T-helper 9 cell (primary cell): ENCODE results near the gene CD248.

Source experiments
- DNase-seq: peaks from one replicate; pipeline ENCODE4 v3.0.0-alpha.2; 2020

CD248 gene

GRCh38 chr11:66340596-66341501 is 24.0 kb upstream of the CD248 start:
- no peak for DNase-seq

GRCh38 chr11:66339686-66340483 is 23.0 kb upstream of the CD248 start:
- DNase-seq: no peak

DNA sequence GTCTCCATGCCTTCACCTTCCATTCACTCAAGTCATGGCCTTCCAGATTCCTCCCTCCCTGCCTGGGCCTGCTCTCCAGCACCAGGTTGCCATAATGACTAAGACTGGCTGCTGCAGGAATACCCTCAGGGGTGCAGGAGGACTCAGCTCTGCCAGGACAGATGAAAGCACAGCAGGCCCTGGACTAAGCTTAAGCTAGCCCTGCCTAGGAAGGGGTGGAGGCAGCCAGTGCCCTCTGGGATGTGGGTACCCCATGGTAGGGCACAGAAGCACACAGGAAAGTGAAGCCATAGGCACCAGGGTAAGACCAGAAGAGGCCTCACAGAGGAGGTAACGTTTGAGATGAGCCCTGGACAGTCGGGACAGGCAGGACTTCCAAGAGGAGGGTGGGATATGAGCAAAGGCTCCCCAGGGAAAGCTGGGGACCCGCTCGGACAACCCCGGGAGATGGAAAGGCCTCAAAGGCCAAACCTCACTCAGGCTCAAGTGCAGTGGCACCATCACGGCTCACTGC is 22.4 kb upstream of the CD248 start:
- no peak for DNase-seq

GRCh38 chr11:66338276-66339161 is 21.7 kb upstream of the CD248 start:
- DNase-seq: no peak

- DNase-seq: no peak
Measured at GRCh38 chr11:66337103-66337899, 20.5 kb upstream of the CD248 start.

DNA sequence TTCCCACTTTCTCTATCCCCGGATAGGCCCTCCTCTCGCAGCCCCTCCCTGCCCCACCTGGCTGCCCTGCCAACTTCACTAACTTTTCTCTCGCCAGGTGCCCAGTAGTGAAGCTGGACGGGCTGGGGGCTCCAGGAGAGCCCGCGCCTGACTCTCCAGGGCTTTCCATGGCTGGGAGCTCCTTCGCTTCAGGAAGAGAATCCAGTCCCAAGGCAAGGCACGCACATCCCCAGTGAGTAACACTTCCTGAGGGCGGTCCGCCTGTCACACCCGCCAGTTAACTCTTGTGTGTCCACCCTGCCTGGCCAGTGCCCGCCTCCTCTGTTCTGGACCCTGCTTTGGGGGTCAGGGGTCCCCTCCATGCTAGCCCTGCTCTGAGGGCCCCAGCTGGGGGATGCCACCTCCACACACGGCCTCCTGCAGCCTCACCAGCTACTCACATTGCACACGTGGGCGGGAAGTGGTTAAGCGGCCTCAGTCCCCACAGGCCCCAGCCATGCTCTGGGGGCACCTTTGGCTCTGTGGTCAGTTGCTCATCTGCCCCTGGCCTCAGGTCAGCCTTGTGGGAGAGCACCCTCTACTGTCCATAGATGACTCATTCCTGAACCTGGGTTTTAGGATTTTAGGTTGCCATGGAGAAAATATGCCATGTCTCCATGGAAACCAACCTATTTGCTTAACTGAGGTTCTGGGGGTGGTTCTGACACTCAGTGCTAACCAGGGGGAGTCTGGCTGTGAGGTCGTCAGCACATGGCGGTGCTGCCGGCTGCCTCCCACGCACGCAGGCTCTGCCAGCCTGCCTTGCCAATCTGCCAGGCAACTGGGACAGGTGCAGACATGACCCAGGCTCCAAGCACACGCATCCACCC is 19.6 kb upstream of the CD248 start, which contains the start of gene RIN1:
RIN1 (minus strand) TSS at position 201 of the 869 bp plus-strand sequence; CDS start at position 169, 32 bp downstream.
- no peak for DNase-seq

GRCh38 chr11:66335531-66336233 is 18.8 kb upstream of the CD248 start:
- no peak for DNase-seq

DNA sequence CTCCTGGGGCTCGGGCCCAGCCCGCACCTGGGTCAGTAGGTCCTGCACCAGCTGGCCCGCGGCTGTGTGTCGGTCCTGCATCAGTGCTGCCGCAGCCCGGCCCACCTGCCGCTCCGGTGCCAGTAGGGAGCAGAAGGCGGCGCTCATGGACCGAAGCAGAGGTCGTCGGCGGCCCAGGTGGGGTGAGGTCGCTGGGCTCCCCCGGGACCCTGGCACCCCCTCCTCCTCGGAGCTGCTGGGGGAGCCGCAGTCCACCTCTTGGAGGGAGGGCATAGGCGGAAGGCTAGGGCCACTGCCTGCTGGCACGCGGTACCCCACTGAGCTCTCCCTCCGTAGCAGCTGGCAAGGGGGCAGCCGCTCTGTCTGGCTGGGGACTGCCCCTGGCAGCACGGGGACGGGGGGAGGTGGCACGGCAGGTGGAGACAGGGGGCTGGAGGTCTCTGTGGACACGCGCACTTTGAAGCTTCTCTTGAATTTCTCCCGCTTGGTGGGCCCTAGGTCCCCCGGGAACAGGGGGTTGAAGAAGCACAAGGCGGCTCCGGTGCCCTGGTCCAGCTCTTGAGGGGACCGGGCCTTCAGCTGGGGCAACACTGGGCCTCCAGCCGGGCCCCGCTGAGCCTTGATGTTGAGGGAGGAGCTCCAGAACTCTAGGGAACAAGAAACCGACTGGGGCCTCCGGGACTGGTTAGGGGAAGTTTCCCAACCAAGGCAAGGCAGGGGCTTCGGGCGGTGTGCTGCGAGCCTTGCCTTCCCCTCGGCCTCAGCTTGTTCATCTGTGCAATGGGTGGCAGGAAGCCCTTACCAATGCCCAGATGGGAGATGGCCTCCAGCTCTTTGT is 18.0 kb upstream of the CD248 start:
- DNase-seq: no peak

GRCh38 chr11:66333896-66334604 is 17.2 kb upstream of the CD248 start:
- no peak for DNase-seq

DNA sequence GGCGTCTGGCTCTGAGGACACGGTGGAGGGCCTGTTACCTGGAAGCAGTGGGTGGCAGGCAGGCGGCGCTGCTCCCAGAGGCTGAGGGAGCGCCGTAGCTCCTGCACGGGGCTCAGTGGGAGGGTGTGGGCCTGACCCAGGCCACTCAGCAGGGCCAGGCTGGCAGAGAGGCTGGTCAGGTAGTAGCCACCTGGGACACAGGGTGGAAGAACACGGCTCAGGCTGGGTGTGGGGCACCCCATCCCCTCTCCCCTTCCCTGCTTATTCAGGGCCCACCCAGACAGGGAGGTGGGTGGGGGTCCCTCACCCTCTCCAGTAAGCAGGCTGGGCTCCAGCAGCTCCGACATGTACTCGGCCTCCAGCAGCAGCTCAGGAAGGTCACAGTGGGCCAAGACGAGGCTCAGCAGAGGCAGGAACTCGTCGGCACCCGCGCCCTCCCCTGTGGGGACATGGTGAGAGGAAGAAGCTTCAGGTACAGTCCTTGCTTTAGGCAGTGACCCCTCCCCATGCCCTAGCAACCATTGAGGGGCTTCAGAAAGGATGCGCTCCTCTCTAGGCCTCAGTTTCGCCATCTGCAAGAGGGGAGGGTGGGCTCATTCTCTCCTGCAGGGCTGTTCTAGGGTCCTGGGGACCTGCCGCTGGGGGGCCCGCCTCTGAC is 16.5 kb upstream of the CD248 start:
- no peak for DNase-seq

GRCh38 chr11:66332371-66333219 is 15.8 kb upstream of the CD248 start:
- no peak for DNase-seq

DNA sequence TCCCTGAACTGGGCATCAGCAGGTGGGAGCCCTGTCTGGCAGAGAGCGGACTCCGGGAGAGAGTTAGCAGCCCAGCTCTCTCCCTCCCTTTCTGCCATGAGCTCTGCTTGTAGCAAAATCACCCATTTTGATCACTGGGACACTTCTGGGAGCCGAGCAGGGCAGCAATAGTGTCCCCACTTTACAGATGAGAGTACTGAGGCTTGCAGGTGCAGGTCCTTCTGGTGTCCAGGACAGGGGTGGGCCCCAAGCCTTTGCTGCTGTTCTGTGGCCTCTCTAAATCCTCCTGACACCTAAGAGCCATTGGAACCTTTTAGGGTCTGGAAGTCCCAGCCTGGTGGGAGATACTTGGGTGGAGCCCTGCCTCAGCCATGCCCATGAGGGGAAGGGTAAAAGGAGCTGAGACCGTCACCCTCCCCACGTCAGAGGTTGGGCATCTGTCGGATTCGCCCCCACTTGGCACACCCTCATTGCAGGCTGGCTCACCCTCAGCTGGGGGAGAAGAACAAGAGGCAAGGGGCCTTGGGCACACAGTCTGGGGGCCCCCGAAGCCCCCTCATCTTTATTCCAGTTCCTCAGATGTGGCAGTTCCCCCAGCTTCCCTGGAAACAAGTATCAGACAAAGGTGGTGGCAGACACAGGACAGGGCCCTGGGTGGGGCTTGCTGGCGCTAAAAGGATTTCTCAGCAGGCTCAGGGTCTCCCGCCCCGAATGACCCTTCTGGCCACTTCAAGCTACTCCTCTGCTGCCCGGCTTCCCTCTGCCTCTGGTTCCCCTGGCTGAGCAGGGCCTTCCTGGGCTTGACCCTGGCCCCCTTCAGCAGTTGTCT is 14.9 kb upstream of the CD248 start:
- DNase-seq: no peak

GRCh38 chr11:66330931-66331330 is 14.1 kb upstream of the CD248 start:
- DNase-seq: no peak

- DNase-seq: no peak
Measured at GRCh38 chr11:66329165-66329673, 12.4 kb upstream of the CD248 start.
